Measurements from ENCODE around the gene TPSG1. TPM values are rescaled to one million over a fixed set of nuclear protein-coding genes. Genes with fewer than 3 reads are reported as not detected.

The TPSG1 gene
- polyA plus RNA-seq, 1 donor (not counting 4 experiments of a cell fraction or from before 2014, with no cell fraction given), result not detected

GRCh38 chr16:1220098-1220728 lies 4.9 kb downstream of the TPSG1 start:
- DNase-seq (ENCODE audit: low read depth, low spot score) (no peak), FAIRE-seq (no peak)
- Histone ChIP-seq H3K4me2 (ENCODE audit: control insufficient read depth, extremely low read depth, insufficient read depth, low read depth, low read length) (no peak overlapping the region), H3K9me1 (ENCODE audit: control insufficient read depth, extremely low read depth, insufficient read depth, low read length) (no peaks in the 10 kb centered on the region), H3K36me3 (ENCODE audit: control insufficient read depth in 2 of 2, extremely low read depth in 1 of 2, insufficient read depth in 2 of 2, low read length in 2 of 2) (no peaks in the 10 kb centered on the region), H3K27ac (ENCODE audit: control insufficient read depth, insufficient read depth, low read length) (no peak overlapping the region), H3K4me3 (ENCODE audit: control insufficient read depth in 2 of 3, extremely low read depth in 1 of 3, insufficient read depth in 2 of 3, low read depth in 1 of 3, low read length in 3 of 3) (no peak overlapping the region), H3K9ac (ENCODE audit: control insufficient read depth, extremely low read depth, insufficient read depth, low read length) (no peak overlapping the region), H3K79me2 (ENCODE audit: control insufficient read depth, insufficient read depth, low read length) (no peaks in the 10 kb centered on the region), H3K27me3 (ENCODE audit: control insufficient read depth, extremely low read depth, insufficient read depth, low read length) (peaks cover 5% of the 10 kb centered on the region), H4K20me1 (ENCODE audit: control insufficient read depth, extremely low read depth, insufficient read depth, low read length) (no peaks in the 10 kb centered on the region), H2AFZ (ENCODE audit: control insufficient read depth, low read length) (no peak overlapping the region), H3K9me3 (ENCODE audit: control insufficient read depth, low read depth, low read length) (no peaks in the 10 kb centered on the region), H3K4me1 (ENCODE audit: control insufficient read depth, extremely low read depth, insufficient read depth, low read length) (no peaks in the 10 kb centered on the region)
- dilution Hi-C loops (cut with MboI; ENCODE audit: extremely low pct_ligation_motif_present, low sequenced_read_pairs), result no loop called here
- TF ChIP-seq CTCF (optimal IDR thresholded peaks at IDR 0.05 in 1 of 3, IDR thresholded peaks at IDR 0.05 in 1 of 3, conservative IDR thresholded peaks at IDR 0.05 in 1 of 3; ENCODE audit: extremely low read depth in 1 of 3, insufficient read depth in 2 of 3, low read length in 3 of 3) (no peak), EZH2 (IDR thresholded peaks at IDR 0.05; ENCODE audit: low read length) (no peak)

- H2AFZ ChIP-seq (ENCODE audit: control insufficient read depth, low read length), result no peak overlapping the region
- no peaks in the 10 kb centered on the region for H3K9me3 ChIP-seq (ENCODE audit: control insufficient read depth, low read depth, low read length)
- no peaks in the 10 kb centered on the region for H3K36me3 ChIP-seq (ENCODE audit: control insufficient read depth in 2 of 2, extremely low read depth in 1 of 2, insufficient read depth in 2 of 2, low read length in 2 of 2)
- no peaks in the 10 kb centered on the region for H4K20me1 ChIP-seq (ENCODE audit: control insufficient read depth, extremely low read depth, insufficient read depth, low read length)
- no peak overlapping the region for H3K4me2 ChIP-seq (ENCODE audit: control insufficient read depth, extremely low read depth, insufficient read depth, low read depth, low read length)
- dilution Hi-C loops (cut with MboI; ENCODE audit: extremely low pct_ligation_motif_present, low sequenced_read_pairs), result no loop called here
- no peaks in the 10 kb centered on the region for H3K9me1 ChIP-seq (ENCODE audit: control insufficient read depth, extremely low read depth, insufficient read depth, low read length)
- H3K9ac ChIP-seq (ENCODE audit: control insufficient read depth, extremely low read depth, insufficient read depth, low read length), result no peak overlapping the region
- no peaks in the 10 kb centered on the region for H3K4me1 ChIP-seq (ENCODE audit: control insufficient read depth, extremely low read depth, insufficient read depth, low read length)
- H3K4me3 ChIP-seq (ENCODE audit: control insufficient read depth in 2 of 3, extremely low read depth in 1 of 3, insufficient read depth in 2 of 3, low read depth in 1 of 3, low read length in 3 of 3), result no peak overlapping the region
- FAIRE-seq (no peak), DNase-seq (ENCODE audit: low read depth, low spot score) (no peak)
- no peak overlapping the region for H3K27ac ChIP-seq (ENCODE audit: control insufficient read depth, insufficient read depth, low read length)
- no peaks in the 10 kb centered on the region for H3K79me2 ChIP-seq (ENCODE audit: control insufficient read depth, insufficient read depth, low read length)
- no peak for TF ChIP-seq EZH2 (IDR thresholded peaks at IDR 0.05; ENCODE audit: low read length)
- TF ChIP-seq CTCF (optimal IDR thresholded peaks at IDR 0.05 in 1 of 3, IDR thresholded peaks at IDR 0.05 in 1 of 3, conservative IDR thresholded peaks at IDR 0.05 in 1 of 3; ENCODE audit: extremely low read depth in 1 of 3, insufficient read depth in 2 of 3, low read length in 3 of 3), result no peak
- peaks cover 5% of the 10 kb centered on the region for H3K27me3 ChIP-seq (ENCODE audit: control insufficient read depth, extremely low read depth, insufficient read depth, low read length)
These were observed 6.0 kb downstream of the TPSG1 start for GRCh38 chr16:1218930-1219611.
